T-helper 2 cell treated with Interferon-gamma antibody and Interleukin-4, amounts not matched to agents 5 μg/mL and 100 μg/mL, for 36 hours (primary cell): ENCODE measurements around the gene ZDHHC22.
"Not testable (repeated sequence)": the region's sequence is repeated elsewhere in the genome, so short reads cannot be mapped to it uniquely, and the experiment has no call there.

Experiments used
- DNase-seq: peaks from one replicate; pipeline ENCODE4 v3.0.0; 2021; ENCODE audit warnings: low spot score
- H3K27ac Mint-ChIP-seq: one replicate; pipeline ENCODE4 v1.8.0; 2021; ENCODE audit warnings: mild to moderate bottlenecking, mixed read lengths
- H3K27me3 Mint-ChIP-seq: one replicate; pipeline ENCODE4 v1.8.0; 2021; ENCODE audit warnings: low read depth, mixed read lengths
- H3K36me3 Mint-ChIP-seq: one replicate; pipeline ENCODE4 v1.8.0; 2021; ENCODE audit warnings: low read depth, mixed read lengths
- H3K4me1 Mint-ChIP-seq: one replicate; pipeline ENCODE4 v1.8.0; 2021; ENCODE audit warnings: low read depth, mixed read lengths
- H3K4me3 Mint-ChIP-seq: one replicate; pipeline ENCODE4 v1.8.0; 2022; ENCODE audit warnings: mild to moderate bottlenecking, moderate library complexity, mixed read lengths
- H3K9me3 Mint-ChIP-seq: one replicate; pipeline ENCODE4 v1.8.0; 2021; ENCODE audit warnings: mixed read lengths

ZDHHC22 gene

DNA sequence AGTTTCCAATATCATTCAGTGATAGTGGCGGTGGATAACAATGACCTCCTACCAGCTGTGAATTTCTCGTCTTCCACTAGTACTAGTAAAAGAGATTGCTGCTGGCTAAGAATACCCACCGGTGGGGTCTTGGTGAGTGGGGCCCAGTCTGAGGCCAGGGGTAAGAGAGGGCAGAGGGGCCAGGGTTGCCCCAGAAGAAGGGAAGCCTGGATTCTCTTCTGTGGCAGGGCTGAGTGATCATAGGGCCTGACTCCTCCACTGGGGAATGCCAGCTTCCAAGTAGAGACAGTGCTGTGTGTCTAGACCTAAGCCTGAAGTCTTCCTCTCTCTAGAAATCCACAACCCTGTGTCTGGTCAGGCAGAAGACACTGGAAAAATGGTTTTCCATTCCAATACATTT lies 34.3 kb upstream of the ZDHHC22 start:
- H3K4me3 Mint-ChIP-seq, result no peak overlapping the region
- DNase-seq, result no peak
- H3K9me3 Mint-ChIP-seq, result peaks cover 1% of the 10 kb centered on the region
- H3K4me1 Mint-ChIP-seq, result no peaks in the 10 kb centered on the region
- H3K36me3 Mint-ChIP-seq, result no peaks in the 10 kb centered on the region
- no peak overlapping the region for H3K27ac Mint-ChIP-seq
- peaks cover 19% of the 10 kb centered on the region for H3K27me3 Mint-ChIP-seq

DNA sequence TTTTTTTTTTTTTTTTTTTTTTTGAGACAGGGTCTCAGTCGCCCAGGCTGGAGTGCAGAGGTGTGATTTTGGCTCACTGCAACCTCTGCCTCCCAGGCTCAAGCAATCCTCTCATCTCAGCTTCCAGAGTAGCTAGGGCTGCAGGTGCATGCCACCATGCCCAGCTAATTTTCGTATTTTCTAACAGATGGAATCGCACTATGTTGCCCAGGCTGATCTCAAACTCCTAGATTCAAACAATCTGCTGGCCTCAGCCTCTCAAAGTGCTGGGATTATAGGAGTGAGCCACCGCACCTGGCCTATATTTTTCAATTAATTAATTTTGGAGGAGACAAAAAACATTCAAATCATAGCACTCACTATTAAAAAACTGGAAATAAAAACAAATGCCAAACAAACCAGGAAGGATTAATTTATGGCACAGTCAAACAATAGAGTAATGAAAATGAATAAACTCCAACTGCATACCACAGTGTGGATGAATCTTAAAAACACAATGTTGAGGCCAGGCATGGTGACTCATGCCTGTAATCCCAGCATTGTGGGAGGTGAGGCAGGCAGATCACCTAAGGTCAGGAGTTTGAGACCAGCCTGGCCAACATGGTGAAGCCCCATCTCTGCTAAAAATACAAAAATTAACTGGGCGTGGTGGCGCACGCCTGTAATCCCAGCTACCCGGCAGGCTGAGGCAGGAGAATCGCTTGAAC lies 32.5 kb upstream of the ZDHHC22 start:
- Mint-ChIP-seq H3K27me3 (peaks cover 16% of the 10 kb centered on the region), H3K9me3 (peaks cover 11% of the 10 kb centered on the region)
- not testable (repeated sequence) for H3K4me3 Mint-ChIP-seq, H3K4me1 Mint-ChIP-seq, H3K36me3 Mint-ChIP-seq, H3K27ac Mint-ChIP-seq, DNase-seq

DNA sequence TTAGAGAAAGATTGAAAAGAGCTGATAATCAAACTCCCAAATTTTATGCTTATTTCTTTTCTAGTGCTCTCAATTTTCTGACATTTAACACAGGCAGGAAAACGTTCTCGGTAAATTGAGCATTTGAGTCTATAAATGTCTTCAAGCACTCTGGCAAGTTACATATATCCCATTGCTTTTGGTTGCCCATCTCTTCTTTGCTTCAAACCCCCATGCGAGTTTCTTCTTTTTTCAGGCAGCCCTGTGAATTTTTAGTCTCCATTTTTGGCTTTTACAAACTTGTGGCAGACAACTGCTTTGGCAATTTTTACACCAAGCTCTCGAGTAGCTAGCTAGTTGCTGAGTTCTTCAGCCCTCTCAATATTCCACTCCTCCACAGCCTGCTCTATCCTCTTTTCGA lies 31.3 kb upstream of the ZDHHC22 start:
- H3K36me3 Mint-ChIP-seq, result no peaks in the 10 kb centered on the region
- no peak overlapping the region for H3K4me3 Mint-ChIP-seq
- no peak overlapping the region for H3K27ac Mint-ChIP-seq
- peaks cover 13% of the 10 kb centered on the region for H3K27me3 Mint-ChIP-seq
- H3K9me3 Mint-ChIP-seq, result peaks cover 11% of the 10 kb centered on the region
- DNase-seq, result no peak
- H3K4me1 Mint-ChIP-seq, result no peaks in the 10 kb centered on the region

DNA sequence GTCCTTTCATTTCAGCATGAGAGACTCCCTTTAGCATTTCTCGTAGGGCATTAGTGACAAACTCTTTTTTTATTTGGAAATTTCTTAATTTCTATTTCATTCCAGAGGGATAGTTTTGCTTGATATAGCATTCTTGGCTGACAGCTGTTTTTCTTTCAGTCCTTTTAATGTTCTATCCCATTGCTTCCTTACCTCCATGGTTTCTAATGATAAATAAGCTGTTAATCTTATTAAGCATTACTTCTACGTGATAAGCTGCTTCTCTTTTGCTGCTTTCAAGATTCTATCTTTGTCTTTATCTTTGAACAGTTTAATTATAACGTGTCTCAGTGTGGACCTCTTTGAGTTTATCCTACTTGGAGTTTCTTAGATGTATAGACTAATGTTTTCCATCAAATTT lies 28.5 kb upstream of the ZDHHC22 start:
- Mint-ChIP-seq H3K4me1 (no peaks in the 10 kb centered on the region), H3K4me3 (no peak overlapping the region), H3K9me3 (peaks cover 11% of the 10 kb centered on the region), H3K27ac (no peak overlapping the region), H3K27me3 (peaks cover 11% of the 10 kb centered on the region), H3K36me3 (no peaks in the 10 kb centered on the region)
- no peak for DNase-seq

DNA sequence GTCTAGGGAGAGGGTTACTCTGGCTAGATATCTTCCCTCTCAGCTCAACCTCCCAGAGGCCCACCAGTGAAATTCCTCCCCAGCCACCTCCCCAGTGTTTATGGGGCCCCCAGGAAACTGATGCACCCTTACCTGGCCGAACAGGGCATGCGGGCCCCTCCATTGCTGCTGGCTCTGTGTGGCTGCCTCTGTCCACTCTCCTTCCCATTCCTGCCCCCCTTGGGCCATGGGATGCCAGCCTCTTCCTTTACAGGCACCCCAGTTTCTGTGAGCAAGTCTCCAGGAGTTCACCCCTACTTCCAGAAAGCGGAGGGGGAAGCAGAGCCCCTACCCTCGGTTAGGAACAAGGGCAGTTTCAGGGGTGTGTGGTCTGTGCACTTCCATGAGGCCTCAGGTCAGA lies 19.4 kb upstream of the ZDHHC22 start:
- no peak overlapping the region for H3K4me3 Mint-ChIP-seq
- no peaks in the 10 kb centered on the region for H3K9me3 Mint-ChIP-seq

DNA sequence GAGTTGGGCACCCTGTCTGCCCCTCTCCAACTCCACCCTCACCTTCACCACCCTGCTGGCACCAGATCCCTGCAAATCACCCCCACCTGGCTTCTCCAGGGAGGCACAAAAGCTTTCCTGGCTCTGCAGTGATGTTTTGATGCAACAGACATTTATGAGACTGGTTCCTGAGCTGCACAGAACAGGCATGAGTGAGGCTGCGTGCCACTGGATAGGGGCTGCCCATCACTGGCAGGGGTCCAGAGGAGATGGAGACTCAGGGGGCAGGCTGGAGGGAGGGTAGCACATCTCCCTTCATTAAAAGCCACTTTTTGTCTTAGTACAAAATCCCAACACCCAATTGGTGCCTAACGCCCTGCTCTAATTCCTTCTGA lies 17.3 kb upstream of the ZDHHC22 start:
- Mint-ChIP-seq H3K27ac (no peak overlapping the region), H3K9me3 (no peaks in the 10 kb centered on the region), H3K27me3 (peaks cover 18% of the 10 kb centered on the region), H3K4me3 (no peak overlapping the region), H3K36me3 (no peaks in the 10 kb centered on the region), H3K4me1 (no peaks in the 10 kb centered on the region)
- DNase-seq, result no peak

More for the DNA sequence above, 19.4 kb upstream of the ZDHHC22 start:
- Mint-ChIP-seq H3K27me3 (peaks cover 18% of the 10 kb centered on the region), H3K27ac (no peak overlapping the region), H3K4me1 (no peaks in the 10 kb centered on the region), H3K36me3 (no peaks in the 10 kb centered on the region)
- no peak for DNase-seq

DNA sequence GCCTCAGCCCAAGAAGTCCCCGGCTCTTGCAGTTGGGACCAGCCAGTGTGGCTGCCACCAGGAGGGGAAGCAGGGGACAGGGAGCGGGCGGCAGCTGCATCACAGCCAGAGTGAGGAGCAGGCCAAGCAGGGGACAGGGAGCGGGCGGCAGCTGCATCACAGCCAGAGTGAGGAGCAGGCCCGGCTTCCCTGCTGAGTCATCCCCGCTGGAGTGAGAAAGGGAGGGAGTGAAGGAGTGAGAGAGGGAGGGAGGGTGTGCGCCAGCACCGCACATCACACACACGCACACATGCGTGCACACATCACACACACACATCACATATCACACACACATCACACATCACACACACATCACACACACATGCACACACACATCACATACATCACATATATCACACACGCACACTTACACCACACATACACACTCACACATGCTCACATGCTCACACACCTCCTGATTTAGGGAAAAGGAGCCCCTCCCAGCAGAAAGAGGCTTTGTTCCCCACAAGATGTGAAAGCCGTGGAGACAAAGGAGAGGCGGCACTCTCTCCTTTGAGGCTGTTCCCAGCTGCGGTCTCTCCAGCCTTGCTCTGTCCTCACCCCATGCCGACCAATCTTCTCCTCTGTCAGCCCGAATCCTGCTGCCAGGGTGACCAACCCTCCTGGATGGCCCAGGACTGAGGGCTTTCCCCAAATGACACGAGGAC lies 16.7 kb upstream of the ZDHHC22 start:
- H3K4me3 Mint-ChIP-seq, result no peak overlapping the region
- H3K27ac Mint-ChIP-seq, result no peak overlapping the region
- no peak for DNase-seq
- H3K9me3 Mint-ChIP-seq, result no peaks in the 10 kb centered on the region
- no peaks in the 10 kb centered on the region for H3K36me3 Mint-ChIP-seq
- no peaks in the 10 kb centered on the region for H3K4me1 Mint-ChIP-seq
- H3K27me3 Mint-ChIP-seq, result peaks cover 18% of the 10 kb centered on the region

DNA sequence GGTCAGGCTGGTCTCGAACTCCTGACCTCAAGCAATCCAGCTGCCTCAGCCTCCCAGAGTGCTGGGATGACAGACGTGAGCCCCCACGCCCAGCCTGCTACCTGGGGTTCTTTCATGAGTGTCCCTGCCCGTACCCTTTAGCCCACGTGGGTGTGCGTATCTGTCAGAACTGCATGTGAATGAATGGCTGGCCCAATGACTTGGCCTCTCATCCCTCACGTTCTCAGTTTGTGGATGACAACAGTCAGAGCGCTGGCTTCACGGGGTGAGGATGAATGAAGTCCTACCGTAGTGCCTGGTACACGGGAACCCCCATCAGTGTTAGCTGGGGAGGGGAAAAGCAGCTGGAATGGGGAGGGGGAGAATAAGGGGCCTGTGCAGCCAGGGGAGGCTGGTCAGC lies 16.1 kb upstream of the ZDHHC22 start:
- H3K27me3 Mint-ChIP-seq, result peaks cover 18% of the 10 kb centered on the region
- no peaks in the 10 kb centered on the region for H3K9me3 Mint-ChIP-seq

DNA sequence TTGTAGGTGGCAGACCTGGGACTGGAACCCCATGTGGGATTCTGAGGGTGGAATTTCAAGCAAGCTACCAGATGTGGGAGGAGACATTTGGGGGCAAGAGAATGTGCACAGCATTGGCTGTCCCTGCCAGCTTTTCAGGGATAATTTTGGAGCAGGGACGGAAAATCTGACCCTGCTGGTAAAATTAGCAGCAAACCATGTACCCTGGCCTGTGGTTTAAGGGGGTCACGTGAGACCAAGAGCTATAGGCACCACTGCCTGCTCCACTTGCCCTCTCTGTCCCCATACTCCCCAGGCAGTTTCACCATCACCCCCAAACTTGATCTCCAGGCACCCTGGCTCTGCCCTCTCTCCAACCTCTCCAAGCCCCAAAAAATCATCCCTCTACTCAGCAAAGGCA lies 13.5 kb upstream of the ZDHHC22 start:
- H3K4me1 Mint-ChIP-seq, result no peaks in the 10 kb centered on the region
- H3K36me3 Mint-ChIP-seq, result no peaks in the 10 kb centered on the region
- no peak overlapping the region for H3K27ac Mint-ChIP-seq
- H3K27me3 Mint-ChIP-seq, result peaks cover 16% of the 10 kb centered on the region
- no peak overlapping the region for H3K4me3 Mint-ChIP-seq
- no peaks in the 10 kb centered on the region for H3K9me3 Mint-ChIP-seq
- DNase-seq, result no peak

More for the DNA sequence above, 16.1 kb upstream of the ZDHHC22 start:
- DNase-seq, result no peak
- no peaks in the 10 kb centered on the region for H3K4me1 Mint-ChIP-seq
- no peaks in the 10 kb centered on the region for H3K36me3 Mint-ChIP-seq
- no peak overlapping the region for H3K27ac Mint-ChIP-seq
- no peak overlapping the region for H3K4me3 Mint-ChIP-seq

DNA sequence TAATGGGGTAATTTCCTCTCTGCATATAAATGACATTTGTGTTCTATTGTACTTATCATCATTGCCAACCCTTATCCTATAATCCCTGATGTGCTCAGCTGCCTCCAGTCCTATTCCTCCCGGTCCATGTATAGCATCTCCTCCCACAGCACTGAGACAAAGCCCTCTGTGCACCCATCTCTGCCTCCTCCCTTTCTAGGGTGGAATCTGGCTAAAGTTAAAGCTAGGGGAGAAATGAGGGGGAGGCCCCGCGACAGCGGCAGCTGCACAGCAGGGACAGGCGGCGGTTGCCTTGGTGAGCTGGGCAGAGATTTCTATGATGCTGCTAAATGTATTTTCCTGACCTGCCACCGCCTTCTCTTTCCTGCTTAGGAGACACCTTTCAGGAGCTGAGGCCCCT lies 12.8 kb upstream of the ZDHHC22 start:
- no peak for DNase-seq
- Mint-ChIP-seq H3K27me3 (peaks cover 16% of the 10 kb centered on the region), H3K4me3 (no peak overlapping the region)

DNA sequence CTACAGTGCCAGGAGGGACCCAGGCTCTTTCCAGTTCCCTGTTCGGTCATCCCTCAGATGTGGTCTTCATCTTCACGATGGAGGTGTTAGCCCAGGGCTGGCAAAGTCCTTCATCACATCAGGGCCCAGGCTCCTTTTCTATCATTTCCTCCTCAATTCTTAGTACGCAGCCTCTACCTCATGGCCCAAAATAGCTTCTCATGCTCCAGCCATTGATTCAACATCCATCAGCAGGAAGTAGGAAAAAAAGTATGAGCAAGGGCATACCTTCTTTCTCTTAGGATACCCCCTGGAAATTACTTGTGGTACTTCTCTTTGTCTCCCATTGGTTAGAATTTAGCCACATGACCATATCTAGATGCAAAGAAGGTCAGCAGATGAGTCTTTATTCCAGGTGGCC lies 12.2 kb upstream of the ZDHHC22 start:
- DNase-seq, result no peak
- Mint-ChIP-seq H3K9me3 (no peaks in the 10 kb centered on the region), H3K27me3 (peaks cover 12% of the 10 kb centered on the region), H3K36me3 (no peaks in the 10 kb centered on the region), H3K4me3 (no peak overlapping the region), H3K27ac (no peak overlapping the region), H3K4me1 (no peaks in the 10 kb centered on the region)

More for the DNA sequence above, 12.8 kb upstream of the ZDHHC22 start:
- Mint-ChIP-seq H3K27ac (no peak overlapping the region), H3K36me3 (no peaks in the 10 kb centered on the region), H3K9me3 (no peaks in the 10 kb centered on the region), H3K4me1 (no peaks in the 10 kb centered on the region)

DNA sequence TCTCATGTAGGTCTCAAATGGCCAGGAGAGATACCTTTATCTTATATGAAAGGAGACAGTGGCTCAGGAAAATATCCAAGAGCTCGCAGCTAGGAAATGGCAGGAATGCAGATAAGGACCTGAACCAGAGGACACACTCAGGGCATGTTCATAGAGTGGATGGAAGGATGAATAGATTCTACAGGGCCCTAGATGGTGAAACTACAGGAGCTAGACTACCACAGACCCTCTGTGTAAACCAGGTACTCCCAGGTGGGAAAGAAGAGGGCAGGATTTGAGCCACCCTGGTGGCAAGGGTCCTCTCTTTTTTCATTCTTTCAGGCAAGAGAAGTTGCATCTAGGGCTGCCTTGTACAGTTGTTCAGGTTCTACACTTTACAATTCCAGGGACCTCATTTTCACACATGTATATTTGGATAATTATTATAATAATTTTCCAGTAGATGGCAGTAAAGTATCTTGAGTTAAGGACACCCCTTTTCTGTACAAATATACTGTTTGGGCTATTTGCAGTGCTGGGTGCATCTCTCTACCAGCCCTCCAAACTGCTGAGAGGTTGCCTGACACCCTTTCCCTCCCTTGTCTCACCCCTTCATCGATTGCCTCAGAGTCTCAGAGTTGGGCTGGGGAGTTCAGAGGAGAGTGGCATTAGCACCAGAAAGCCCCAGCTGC lies 10.5 kb upstream of the ZDHHC22 start:
- Mint-ChIP-seq H3K4me3 (no peak overlapping the region), H3K36me3 (no peaks in the 10 kb centered on the region), H3K9me3 (no peaks in the 10 kb centered on the region), H3K27ac (no peak overlapping the region), H3K4me1 (no peaks in the 10 kb centered on the region), H3K27me3 (peaks cover 6% of the 10 kb centered on the region)
- DNase-seq, result no peak

DNA sequence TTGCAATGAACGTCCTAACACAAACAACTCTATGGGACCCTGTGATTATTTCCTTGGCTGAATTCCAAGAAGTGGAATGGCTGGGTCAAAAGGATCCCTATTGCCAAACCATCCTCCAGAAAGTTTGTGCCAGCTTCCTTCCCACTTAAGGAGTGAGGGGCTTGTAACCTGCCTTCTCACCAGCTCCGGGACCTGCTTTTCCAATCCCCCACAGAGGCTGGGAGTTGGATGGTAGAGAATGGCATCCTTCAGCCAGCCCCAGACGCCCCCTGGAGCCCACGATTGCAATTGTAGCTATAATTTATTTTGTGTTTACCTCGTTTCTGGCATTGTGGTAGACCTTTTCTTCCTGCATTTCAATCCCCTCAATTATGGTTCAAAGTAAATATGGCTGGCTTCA lies 9.7 kb upstream of the ZDHHC22 start:
- Mint-ChIP-seq H3K9me3 (no peaks in the 10 kb centered on the region), H3K4me3 (no peak overlapping the region), H3K4me1 (no peaks in the 10 kb centered on the region), H3K36me3 (no peaks in the 10 kb centered on the region), H3K27ac (no peak overlapping the region), H3K27me3 (peaks cover 14% of the 10 kb centered on the region)
- DNase-seq, result no peak

DNA sequence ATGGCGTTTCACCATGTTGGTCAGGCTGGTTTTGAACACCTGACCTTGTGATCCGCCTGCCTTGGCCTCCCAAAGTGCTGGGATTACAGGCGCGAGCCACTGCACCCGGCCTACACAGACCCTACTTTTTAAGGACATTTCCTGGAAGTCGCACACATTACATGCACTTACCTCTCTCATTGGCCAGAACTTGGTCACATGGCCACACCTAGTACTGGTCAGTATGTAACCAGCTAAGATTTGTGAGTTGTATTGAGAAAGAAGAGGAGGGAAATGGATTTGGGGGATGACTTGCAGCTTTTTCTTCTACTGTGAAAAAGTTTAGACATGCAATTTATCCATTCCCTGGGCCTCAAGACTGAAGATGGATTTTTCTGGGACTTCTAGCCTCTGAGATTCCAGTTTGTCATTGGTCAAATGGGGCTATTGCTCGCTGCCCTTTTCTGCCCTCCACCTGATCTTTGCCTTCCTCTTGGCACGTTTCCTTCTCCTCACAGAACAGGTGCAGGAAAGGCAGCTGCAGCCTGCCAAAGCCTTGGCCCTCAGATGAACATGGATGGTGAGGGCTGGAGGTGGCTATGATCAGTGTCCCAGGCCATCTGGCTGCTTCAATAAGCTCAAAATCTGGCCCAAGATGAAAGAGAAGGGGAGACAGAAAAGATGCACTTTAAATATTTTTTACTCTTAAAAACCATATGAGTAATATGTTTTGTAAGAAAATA lies 7.1 kb upstream of the ZDHHC22 start:
- DNase-seq, result no peak
- H3K27me3 Mint-ChIP-seq, result peaks cover 37% of the 10 kb centered on the region
- no peak overlapping the region for H3K27ac Mint-ChIP-seq

More for the DNA sequence above, 7.1 kb upstream of the ZDHHC22 start:
- Mint-ChIP-seq H3K4me1 (no peaks in the 10 kb centered on the region), H3K9me3 (no peaks in the 10 kb centered on the region), H3K4me3 (no peak overlapping the region), H3K36me3 (no peaks in the 10 kb centered on the region)
